GM19463 (cell line): ENCODE results near the gene RARG.
"Not testable (repeated sequence)": the region's sequence is repeated elsewhere in the genome, so short reads cannot be mapped to it uniquely, and the experiment has no call there.

Source experiments
- ATAC-seq: cut with Tn5 transposase; IDR thresholded peaks from one replicate; pipeline ENCODE4 v1.9.1; 2021; ENCODE audit warnings: mild to moderate bottlenecking, moderate library complexity; ENCODE audit not compliant: unreplicated experiment

The RARG gene

DNA sequence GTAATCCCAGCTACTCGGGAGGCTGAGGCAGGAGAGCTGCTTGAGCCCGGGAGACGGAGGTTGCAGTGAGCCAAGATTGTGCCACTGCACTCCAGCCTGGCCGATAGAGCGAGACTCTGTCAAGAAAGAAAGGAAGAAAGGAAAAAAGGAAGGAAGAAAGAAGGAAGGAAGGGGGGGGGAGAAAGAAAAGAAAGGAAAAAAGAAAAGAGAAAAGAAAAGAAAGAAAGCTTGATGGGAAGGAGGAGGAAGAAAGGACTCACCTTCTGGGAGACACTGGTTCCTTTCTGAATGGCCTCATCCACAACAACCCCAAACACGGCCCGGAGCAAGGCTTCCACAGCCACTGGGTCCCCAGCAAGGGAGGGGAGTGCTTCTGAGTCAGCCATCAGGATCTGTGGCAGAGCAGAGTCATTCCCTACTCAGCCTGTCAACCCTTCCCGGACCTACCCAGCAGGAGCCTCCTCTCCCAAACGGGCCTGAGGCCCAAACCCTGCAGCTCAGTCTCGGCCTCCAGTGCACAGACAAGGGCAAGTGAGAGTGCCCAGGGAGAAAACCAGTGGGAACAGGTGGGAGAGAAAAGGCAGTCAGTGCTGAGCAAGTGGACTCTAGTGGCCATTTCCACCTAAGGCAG lies 58.8 kb downstream of the RARG start:
- ATAC-seq, result no peak

DNA sequence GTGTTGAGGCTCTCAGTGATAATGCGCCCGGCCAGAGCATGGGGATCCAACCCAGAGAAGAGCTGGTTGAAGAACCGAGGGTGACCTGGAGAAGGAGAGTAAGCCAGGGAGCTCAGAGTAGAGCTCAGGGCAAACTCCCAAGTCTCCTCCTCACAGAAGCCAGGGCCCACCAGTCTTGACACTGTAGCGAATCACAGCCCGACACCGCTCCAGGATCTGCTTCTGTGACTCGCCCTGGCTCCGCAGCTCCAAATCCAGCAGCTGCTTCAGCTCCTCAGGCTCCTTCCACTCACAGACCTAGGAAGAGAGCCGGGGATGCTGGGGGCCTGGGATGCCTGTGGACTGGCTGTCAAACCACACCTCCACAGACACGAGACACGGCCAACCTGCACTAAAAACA lies 59.7 kb downstream of the RARG start:
- ATAC-seq, result no peak

DNA sequence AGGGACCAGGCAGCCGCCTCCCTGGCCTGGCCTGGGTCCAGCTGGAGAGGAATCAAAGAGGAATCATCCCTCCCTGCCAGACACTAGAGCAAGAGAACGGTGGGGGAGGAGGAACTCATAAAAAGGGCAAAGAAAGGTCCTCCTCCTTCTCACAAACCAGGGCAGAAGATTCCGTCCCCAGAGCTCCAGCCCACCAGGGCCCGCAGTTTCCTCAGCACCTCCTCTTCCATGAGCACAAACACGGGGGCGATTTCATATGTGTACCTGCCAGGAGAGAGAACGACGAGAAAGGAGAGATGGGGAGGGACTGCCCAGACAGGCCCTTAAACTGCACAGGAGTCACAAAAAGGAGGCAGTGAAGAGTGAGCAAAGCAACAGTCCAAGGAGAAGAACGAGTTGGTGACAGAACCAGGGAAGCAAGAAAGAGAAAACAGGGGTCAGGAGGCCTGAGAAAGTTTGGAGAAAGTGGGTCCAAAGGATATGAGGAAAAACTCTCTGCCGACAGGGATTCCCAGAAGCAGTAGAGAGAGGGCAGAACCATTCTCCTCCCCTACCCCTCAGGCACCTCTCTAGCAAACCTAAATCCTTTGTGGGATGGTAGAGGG lies 60.2 kb downstream of the RARG start:
- no peak for ATAC-seq

DNA sequence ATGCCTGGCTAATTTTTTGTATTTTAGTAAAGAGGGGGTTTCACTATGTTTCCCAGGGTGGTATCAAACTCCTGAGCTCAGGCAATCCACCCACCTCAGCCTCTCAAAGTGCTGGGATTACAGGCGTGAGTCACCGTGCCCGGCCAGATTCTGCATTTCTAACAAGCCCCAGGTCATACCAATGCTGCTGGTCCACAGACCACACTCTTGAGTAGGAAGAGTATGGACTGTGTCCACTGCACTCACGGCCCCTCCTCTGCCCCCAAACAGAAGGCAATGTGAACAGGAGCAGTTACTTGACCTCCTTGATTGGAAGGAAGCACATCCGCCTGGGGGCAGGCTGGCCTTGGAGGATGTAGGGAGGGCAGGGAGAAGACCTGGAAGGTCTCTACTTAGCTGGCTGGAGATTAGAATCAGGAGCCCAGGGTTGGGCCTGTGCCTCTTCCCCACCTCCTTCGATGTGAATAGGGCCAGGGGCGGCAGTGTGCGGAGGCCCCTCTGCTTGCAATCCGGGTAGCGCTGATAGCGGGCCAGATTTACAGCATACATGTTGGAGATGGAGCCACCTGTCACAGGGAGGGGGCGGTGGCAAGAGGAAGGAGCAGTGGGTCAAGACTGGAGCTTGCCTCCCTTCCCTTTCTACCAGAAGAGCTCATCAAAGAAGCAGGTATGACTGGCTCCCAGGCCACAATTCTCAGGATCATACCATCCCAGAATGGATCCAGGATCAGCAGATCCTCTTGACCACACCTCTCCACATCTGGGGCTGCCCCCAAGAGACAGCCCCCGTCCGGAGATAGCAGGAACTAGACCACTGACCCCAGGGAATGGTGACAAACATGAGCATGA lies 60.9 kb downstream of the RARG start:
- ATAC-seq, result no peak

DNA sequence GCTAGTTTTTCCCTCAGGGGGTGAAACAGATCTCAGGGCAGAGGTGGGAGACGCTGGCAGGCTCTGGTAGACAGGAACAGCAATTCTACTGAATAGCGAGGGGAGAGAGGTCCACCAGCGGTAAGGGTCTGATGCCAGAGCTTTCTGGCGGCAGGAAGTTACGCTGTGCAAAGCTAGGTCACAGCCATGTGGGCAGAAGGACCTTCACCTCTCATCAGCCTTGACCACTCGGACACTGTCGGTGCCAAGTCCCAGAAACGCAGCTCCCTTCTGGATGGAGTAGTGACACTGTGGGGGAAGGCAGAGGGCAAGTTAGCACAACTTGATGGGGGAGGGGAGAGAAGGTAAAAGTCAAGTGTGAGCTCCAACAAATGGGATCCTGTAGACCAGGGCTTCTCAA lies 61.8 kb downstream of the RARG start:
- no peak for ATAC-seq

GRCh38 chr12:53169644-53170043 lies 62.4 kb downstream of the RARG start:
- no peak for ATAC-seq

DNA sequence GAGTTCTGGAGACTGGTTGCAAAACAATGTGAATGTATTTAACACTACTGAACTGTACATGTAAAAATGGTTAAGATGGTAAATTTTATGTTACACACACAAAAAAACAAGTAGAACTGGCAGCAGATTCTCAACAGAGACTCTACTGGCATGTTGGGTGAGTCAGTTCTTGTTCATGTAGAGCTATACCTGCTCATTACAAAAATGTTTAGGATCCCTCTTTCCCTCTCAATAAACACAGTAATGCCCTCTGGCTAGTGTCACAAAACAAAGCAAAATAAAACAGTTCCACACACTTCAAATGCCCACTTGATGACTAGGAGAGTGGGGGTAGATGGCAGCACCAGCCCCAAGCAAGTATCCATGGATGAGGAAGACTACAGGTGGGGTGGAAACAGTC lies 65.2 kb downstream of the RARG start:
- ATAC-seq, result no peak

GRCh38 chr12:53163008-53163407 lies 69.0 kb downstream of the RARG start:
- ATAC-seq, result not testable (repeated sequence)

DNA sequence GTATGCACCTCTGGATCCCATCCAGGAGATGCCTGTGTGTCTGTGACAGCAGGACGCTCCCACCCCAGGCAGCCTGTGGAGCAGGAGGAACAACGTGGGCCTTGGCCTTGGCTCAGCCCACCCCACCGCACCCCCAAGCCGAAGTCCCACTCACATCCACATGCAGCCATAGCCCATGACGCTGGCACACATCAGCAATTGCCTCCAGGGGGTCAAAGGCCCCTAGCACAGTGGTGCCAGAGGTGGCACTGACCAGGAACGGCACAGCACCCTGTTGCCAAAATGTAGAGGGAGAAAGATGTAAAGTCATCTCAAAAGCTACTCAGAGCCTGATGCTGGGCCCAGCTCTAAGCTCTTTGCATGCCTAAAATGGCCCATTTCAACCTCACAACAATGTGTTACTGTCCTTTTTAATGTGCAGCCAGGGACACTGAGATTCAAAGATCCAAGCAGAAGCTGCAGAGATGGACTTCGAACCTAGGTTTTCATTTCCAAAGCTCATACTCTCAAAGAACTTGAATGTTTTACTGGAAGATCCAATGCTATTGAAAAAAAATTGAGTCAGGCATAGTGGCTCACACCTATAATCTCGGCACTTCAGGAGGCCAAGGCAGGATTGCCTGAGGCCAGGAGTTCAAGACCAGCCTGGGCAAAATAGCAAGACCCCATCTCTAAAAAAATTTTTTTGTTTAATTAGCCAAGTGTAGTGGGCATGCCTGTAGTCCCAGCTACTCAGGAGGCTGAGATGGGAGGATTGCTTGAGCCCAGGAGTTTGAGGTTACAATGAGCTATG lies 70.7 kb downstream of the RARG start:
- ATAC-seq, result no peak

DNA sequence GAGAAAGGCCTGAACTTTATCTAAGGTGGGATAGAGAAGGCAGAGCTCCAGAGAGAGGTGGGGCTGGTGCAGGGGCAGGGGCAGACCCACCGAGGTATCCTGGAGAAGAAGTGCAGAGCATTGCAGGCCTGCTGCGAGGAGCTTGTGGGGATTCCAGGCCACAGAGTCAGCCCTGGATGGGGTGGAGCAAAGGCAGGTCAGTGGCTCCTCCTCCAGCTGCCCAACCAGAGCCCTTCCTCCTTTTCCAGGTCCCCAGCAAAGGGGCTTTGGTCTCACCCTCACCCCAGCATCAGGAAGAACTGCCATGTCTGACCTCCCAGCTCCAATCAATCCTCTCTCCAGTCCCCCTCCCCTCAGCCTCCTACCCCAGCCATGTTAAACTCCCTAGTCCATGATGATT lies 71.3 kb downstream of the RARG start:
- ATAC-seq, result no peak
